Measurements from ENCODE around the gene THOC6. TPM values are rescaled to one million over a fixed set of nuclear protein-coding genes. Genes with fewer than 3 reads are reported as not detected.

The THOC6 gene
- total and polyA plus RNA-seq, 9 of the 15 experiments (the other 6 are each of a cell fraction or from before 2014, with no cell fraction given), result 2.5 to 65.4 (median 42.3) TPM

GRCh38 chr16:3015865-3016521 is 7.8 kb upstream of the THOC6 start (continued):
- TF ChIP-seq ARID1B (IDR thresholded peaks at IDR 0.05) (peak; percentile 57), ARID4B (CRISPR knock-in tag; IDR thresholded peaks at IDR 0.05) (no peak), SRSF9 (IDR thresholded peaks at IDR 0.05; ENCODE audit: borderline replicate concordance, low read depth, low read length) (no peak), ZNF740 (CRISPR knock-in tag; IDR thresholded peaks at IDR 0.05) (no peak), ZNF740 (tag; IDR thresholded peaks at IDR 0.05) (no peak), FOXK2 (conservative IDR thresholded peaks at IDR 0.05 in 1 of 2, IDR thresholded peaks at IDR 0.05 in 1 of 2; ENCODE audit: low read depth in 2 of 2) (0 out of 4 replicates have a peak, but pooled peaks of 1 of the 2 experiments have one; percentile 20), ELF4 (CRISPR knock-in tag; IDR thresholded peaks at IDR 0.05) (no peak), MTA3 (IDR thresholded peaks at IDR 0.05; ENCODE audit: borderline replicate concordance) (no peak), RERE (CRISPR knock-in tag; IDR thresholded peaks at IDR 0.05; ENCODE audit: borderline replicate concordance) (no peak), RAD51 (IDR thresholded peaks at IDR 0.05; ENCODE audit: borderline replicate concordance, low read depth) (no peak), TRIM28 (IDR thresholded peaks at IDR 0.05) (no peak), ZNF766 (CRISPR knock-in tag; conservative IDR thresholded peaks at IDR 0.05) (no peak), PKNOX1 (IDR thresholded peaks at IDR 0.05) (peak; percentile 75), TAF15 (IDR thresholded peaks at IDR 0.05; ENCODE audit: low read depth, low read length) (no peak)

Data from K562 (cell line).